A549 (cell line): Measurements from ENCODE around the gene PLIN5. TPM values are rescaled to one million over a fixed set of nuclear protein-coding genes. Genes with fewer than 3 reads are reported as not detected.

ENCODE experiments used
- ATAC-seq, 2 experiments: fragments of 200-7000 bp in 1 of 2; fragments of >200 bp in 1 of 2; cut with Nextera tagmentation in 1 of 2; cut with Tn5 transposase in 1 of 2; 3 replicates each; pipeline versions ENCODE4 v1.8.0 to v1.9.1; 2018 to 2020; ENCODE audit warnings: mild to moderate bottlenecking in 1 of 2, moderate library complexity in 1 of 2
- CTCF ChIA-PET: fragments of 300-600 bp; sonication (Branson Sonifier 250); formaldehyde crosslinking; extraction: SDS; loops from one replicate; lab custom pipeline; 2021; ENCODE audit warnings: antibody characterized with exemption, inconsistent platforms; lab: Yijun Ruan, JAX
- POLR2A ChIA-PET: fragments of 350-600 bp; formaldehyde crosslinking; extraction: SDS; loops from one replicate; lab custom pipeline; 2021; ENCODE audit warnings: antibody characterized with exemption, inconsistent platforms; lab: Yijun Ruan, JAX
- DNase-seq, 2 experiments: peaks; one replicate each; pipeline versions ENCODE4 v3.0.0 to v3.0.0-alpha.2; 2011 to 2016; ENCODE audit warnings: low read depth in 1 of 2, low spot score in 1 of 2
- FAIRE-seq: peaks from 2 replicates; lab custom pipeline; 2011; peaks lifted over from hg19 to GRCh38; lab: Jason Lieb, UNC
- H3K27ac ChIP-seq, 2 experiments: fragments of >200 bp; sonication (Bioruptor Twin); formaldehyde crosslinking; 3 replicates each; pipeline ENCODE4 v1.5.1; 2016 to 2017
- H3K4me1 ChIP-seq: fragments of >200 bp; sonication (Bioruptor Twin); formaldehyde crosslinking; 3 replicates; pipeline ENCODE4 v1.6.1; 2016
- H3K4me2 ChIP-seq: fragments of >200 bp; sonication (Bioruptor Twin); formaldehyde crosslinking; 3 replicates; pipeline ENCODE4 v1.6.1; 2016
- H3K4me3 ChIP-seq: fragments of >200 bp; sonication (Bioruptor Twin); formaldehyde crosslinking; 3 replicates; pipeline ENCODE4 v1.5.1; 2016
- H3K9me3 ChIP-seq: fragments of >200 bp; sonication (Bioruptor Twin); formaldehyde crosslinking; 3 replicates; pipeline ENCODE4 v1.6.1; 2016
- ATOH8 ChIP-seq: fragments of 250-450 bp; sonication (Bioruptor Pico); IDR thresholded peaks from 2 replicates; pipeline ENCODE4 v1.5.0; 2020; ENCODE audit warnings: low read depth, mild to moderate bottlenecking, moderate library complexity
- CBX2 ChIP-seq: fragments of 200-600 bp; sonication (generic); IDR thresholded peaks from 2 replicates; pipeline ENCODE4 v1.6.1; 2016; ENCODE audit warnings: low read depth, mild to moderate bottlenecking, borderline replicate concordance
- CBX8 ChIP-seq: fragments of 200-600 bp; sonication (generic); IDR thresholded peaks from 2 replicates; pipeline ENCODE4 v1.6.1; 2016
- CHD4 ChIP-seq: fragments of 200-600 bp; sonication (generic); IDR thresholded peaks from 2 replicates; pipeline ENCODE4 v1.6.1; 2016; ENCODE audit warnings: antibody characterized with exemption, mild to moderate bottlenecking, borderline replicate concordance
- E2F6 ChIP-seq: IDR thresholded peaks from 2 replicates; pipeline ENCODE4 v1.6.1; 2012; ENCODE audit warnings: low read depth, borderline replicate concordance
- EP300 ChIP-seq, 2 experiments: fragments of >200 bp; sonication (Bioruptor Twin); formaldehyde crosslinking; IDR thresholded peaks; 2 replicates in 1 of 2; 3 replicates in 1 of 2; pipeline ENCODE4 v1.6.1; 2016 to 2017
- FOSL2 ChIP-seq, 2 experiments: fragments of 450-650 bp in 1 of 2; fragments of >200 bp in 1 of 2; sonication (Bioruptor Twin) in 1 of 2; formaldehyde crosslinking; IDR thresholded peaks; 2 replicates each; pipeline versions ENCODE4 v1.5.0 to v1.6.1; 2016 to 2020; ENCODE audit warnings: mild to moderate bottlenecking in 1 of 2, moderate library complexity in 1 of 2
- FOXS1 ChIP-seq: fragments of 250-450 bp; sonication (Bioruptor Pico); IDR thresholded peaks from 2 replicates; pipeline ENCODE4 v1.5.0; 2020; ENCODE audit warnings: mild to moderate bottlenecking, moderate library complexity
- HDAC2 ChIP-seq: fragments of 200-600 bp; sonication (generic); IDR thresholded peaks from 2 replicates; pipeline ENCODE4 v1.6.1; 2016
- HEYL ChIP-seq: fragments of 250-450 bp; sonication (Bioruptor Pico); IDR thresholded peaks from 2 replicates; pipeline ENCODE4 v1.8.0; 2021; ENCODE audit warnings: mild to moderate bottlenecking, moderate library complexity
- HOXA7 ChIP-seq: fragments of 250-450 bp; sonication (Bioruptor Pico); IDR thresholded peaks from 2 replicates; pipeline ENCODE4 v1.5.0; 2020; ENCODE audit warnings: mild to moderate bottlenecking, moderate library complexity
- JUNB ChIP-seq: fragments of >200 bp; sonication (Bioruptor Twin); formaldehyde crosslinking; IDR thresholded peaks from 2 replicates; pipeline ENCODE4 v1.6.1; 2016
- KDM1A ChIP-seq: fragments of 200-600 bp; sonication (generic); IDR thresholded peaks from 2 replicates; pipeline ENCODE4 v1.6.1; 2016; ENCODE audit warnings: low read depth, mild to moderate bottlenecking
- MYC ChIP-seq: IDR thresholded peaks from 2 replicates; pipeline ENCODE4 v1.6.1; 2012; ENCODE audit warnings: mild to moderate bottlenecking, inconsistent platforms, low read length, improper control_type of control experiment, borderline replicate concordance
- NPAS2 ChIP-seq: fragments of 250-450 bp; sonication (Bioruptor Pico); IDR thresholded peaks from 2 replicates; pipeline ENCODE4 v1.8.0; 2022; ENCODE audit warnings: mild to moderate bottlenecking, moderate library complexity, borderline replicate concordance
- NR3C1 ChIP-seq: fragments of >200 bp; sonication (Bioruptor Twin); formaldehyde crosslinking; IDR thresholded peaks from 3 replicates; pipeline ENCODE4 v1.6.1; 2017
- POLR2A ChIP-seq: IDR thresholded peaks from 2 replicates; pipeline ENCODE4 v1.6.1; 2012; ENCODE audit warnings: mild to moderate bottlenecking, low read length
- RARB ChIP-seq: fragments of 250-450 bp; sonication (Bioruptor Pico); IDR thresholded peaks from 2 replicates; pipeline ENCODE4 v1.8.0; 2021; ENCODE audit warnings: mild to moderate bottlenecking, moderate library complexity
- RFX5 ChIP-seq: fragments of 450-650 bp; IDR thresholded peaks from 2 replicates; pipeline ENCODE4 v1.7.1; 2014; ENCODE audit warnings: antibody characterized with exemption, mild to moderate bottlenecking, moderate library complexity
- RNF2 ChIP-seq: fragments of 200-600 bp; sonication (generic); IDR thresholded peaks from 2 replicates; pipeline ENCODE4 v1.6.1; 2016; ENCODE audit warnings: low read depth, mild to moderate bottlenecking, antibody characterized with exemption, moderate library complexity, borderline replicate concordance
- TP53 ChIP-seq: fragments of 250-450 bp; sonication (Bioruptor Pico); IDR thresholded peaks from 2 replicates; pipeline ENCODE4 v1.5.0; 2021; ENCODE audit warnings: mild to moderate bottlenecking, moderate library complexity
- ZFP36 ChIP-seq: fragments of 450-650 bp; IDR thresholded peaks from 2 replicates; pipeline ENCODE4 v1.6.1; 2014; ENCODE audit warnings: borderline replicate concordance; ENCODE audit not compliant: partially characterized antibody
- WGBS: methylation state at CpG from one replicate; pipeline ENCODE4 v1.1.6; 2017; ENCODE audit errors: missing lambda C conversion rate; 5-methylcytosine and 5-hydroxymethylcytosine counted together
- polyA plus RNA-seq, 4 experiments: library from polyadenylated mRNA; depleted of rRNA in 3 of 4; stranded (reverse); fragments of >200 nt; fragmentation: RNase III in 1 of 4; extraction: RNeasy Plus Mini Kit Qiagen cat#74134 plus additional on column Dnase treatment in 1 of 4; gene quantifications; 2 replicates in 3 of 4; 3 replicates in 1 of 4; pipeline ENCODE4 v1.2.3, GENCODE V29; 2011 to 2017
- TF ChIP-seq, protein P1 (sequence below): IDR thresholded peaks from 2 replicates; pipeline ENCODE4 v1.6.1; 2012

The PLIN5 gene
- polyA plus RNA-seq, 2 of the 4 experiments (the other 2 are of a cell fraction): 0.08 to 0.25 TPM

GRCh38 chr19:4539693-4540581 is 4.9 kb upstream of the PLIN5 start, which contains the start of gene LRG1:
TSS of gene LRG1 (minus strand) at chr19:4540036. CDS start at chr19:4540013, 23 bp downstream.
- WGBS: 51% methylated on average over 8 of the region's 14 CpGs
- ChIA-PET POLR2A (no interaction called here), CTCF (interaction anchor here (1.0 to 2.4 kb wide), 5 partner anchors 12 to 93 kb away, joined by 3 to 12 read pairs (median 5); no protein-coding TSS in a partner anchor)
- TF ChIP-seq HOXA7 (no peak), RNF2 (no peak), TP53 (CRISPR knock-in tag) (no peak), FOXS1 (CRISPR knock-in tag) (no peak)
- DNase-seq (no peak), ATAC-seq (no peak), FAIRE-seq (no peak)
- Histone ChIP-seq H3K4me2 (no peak within 1 kb of the TSS), H3K4me3 (no peak within 1 kb of the TSS), H3K27ac (no peak within 1 kb of the TSS), H3K4me1 (no peaks in the 10 kb centered on the region), H3K9me3 (no peaks in the 10 kb centered on the region)

DNA sequence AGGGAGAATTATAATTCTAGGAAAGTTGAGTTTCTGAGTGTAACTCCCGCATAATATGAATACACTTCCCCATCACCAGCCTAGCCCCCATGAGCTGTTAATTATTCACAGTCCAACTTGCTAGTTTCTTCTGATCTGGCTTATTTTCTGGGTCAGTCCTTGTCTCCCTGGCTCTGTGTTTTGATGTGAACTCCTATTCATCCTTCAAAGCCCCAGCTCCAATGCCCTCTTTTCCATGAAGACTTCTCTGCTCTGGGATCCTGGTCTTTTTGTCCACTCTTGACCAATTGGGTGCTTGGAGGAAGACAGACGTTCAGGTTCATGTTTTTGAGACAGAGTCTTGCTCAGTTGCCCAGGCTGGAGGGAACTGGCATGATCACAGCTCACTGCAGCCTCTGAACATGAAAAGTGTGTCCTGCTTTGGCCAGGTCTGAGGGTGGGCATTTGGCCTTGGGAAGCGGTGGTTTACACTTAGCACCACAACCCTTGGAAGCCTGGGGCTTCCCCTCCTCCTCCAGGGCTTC is 4.2 kb upstream of the PLIN5 start:
- DNase-seq (no peak), FAIRE-seq (no peak)
- POLR2A ChIA-PET: no interaction called here
- Histone ChIP-seq H3K27ac (no peak overlapping the region), H3K4me2 (no peak overlapping the region), H3K4me1 (no peaks in the 10 kb centered on the region)
- 67% methylated on average over 2 of the region's 3 CpGs for WGBS
- no peak for TF ChIP-seq NPAS2 (CRISPR knock-in tag)
- TF ChIP-seq EP300 (IDR thresholded peaks at IDR 0.05): no peak
- TF ChIP-seq HOXA7: no peak
- no peak for TF ChIP-seq E2F6
- no peak for TF ChIP-seq ATOH8 (CRISPR knock-in tag)
- no peak for TF ChIP-seq CHD4
- TF ChIP-seq HEYL: no peak
- no peak for TF ChIP-seq ZFP36
- TF ChIP-seq CBX8: no peak
- TF ChIP-seq POLR2A: no peak
- no peak for TF ChIP-seq KDM1A
- TF ChIP-seq MYC: no peak
- TF ChIP-seq CBX2: no peak
- TF ChIP-seq HDAC2: no peak
- no peak for TF ChIP-seq RARB
- TF ChIP-seq FOSL2 (IDR thresholded peaks at IDR 0.05): no peak
- TF ChIP-seq FOSL2 (CRISPR knock-in tag; IDR thresholded peaks at IDR 0.05): no peak
- TF ChIP-seq, all 56 proteins: peak for 0
- no peaks in the 10 kb centered on the region for H3K9me3 ChIP-seq
- H3K4me3 ChIP-seq: no peak overlapping the region
- CTCF ChIA-PET: interaction anchor here (1.2 to 2.4 kb wide), 5 partner anchors 8 to 94 kb away, joined by 4 to 12 read pairs (median 5); no protein-coding TSS in a partner anchor
- ATAC-seq: no peak

DNA sequence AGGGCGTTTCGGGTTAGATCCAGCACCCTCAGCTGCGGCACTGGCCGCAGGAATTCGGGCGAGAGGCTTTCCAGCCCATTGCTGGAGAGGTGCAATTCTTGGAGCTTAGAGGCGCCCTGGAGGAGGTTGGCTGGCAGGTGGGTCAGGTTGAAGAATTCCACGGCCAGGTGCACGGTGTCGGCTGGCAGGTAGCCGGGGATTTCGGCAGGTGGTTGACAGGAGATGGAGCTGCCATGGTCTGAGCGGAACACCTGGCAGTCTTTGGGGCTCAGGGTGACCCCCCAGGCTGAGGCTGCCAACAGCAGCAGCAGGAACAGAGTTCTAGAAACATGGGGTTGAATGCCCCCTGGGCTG is 3.6 kb upstream of the PLIN5 start:
- Histone ChIP-seq H3K4me2 (no peak overlapping the region), H3K27ac (no peak overlapping the region), H3K4me1 (no peaks in the 10 kb centered on the region), H3K4me3 (no peak overlapping the region), H3K9me3 (no peaks in the 10 kb centered on the region)
- no peak for ATAC-seq
- ChIA-PET CTCF (interaction anchor here (1.2 to 2.4 kb wide), 3 partner anchors 9 to 29 kb away, joined by 4 to 12 read pairs (median 4); no protein-coding TSS in a partner anchor), POLR2A (no interaction called here)
- 100% methylated on average over 2 of the region's 13 CpGs for WGBS
- no peak for FAIRE-seq
- DNase-seq: no peak
- TF ChIP-seq RARB (no peak), HEYL (no peak), CBX2 (no peak), JUNB (no peak), HDAC2 (no peak), RFX5 (no peak), NR3C1 (no peak)
- TF ChIP-seq, protein P1, sequence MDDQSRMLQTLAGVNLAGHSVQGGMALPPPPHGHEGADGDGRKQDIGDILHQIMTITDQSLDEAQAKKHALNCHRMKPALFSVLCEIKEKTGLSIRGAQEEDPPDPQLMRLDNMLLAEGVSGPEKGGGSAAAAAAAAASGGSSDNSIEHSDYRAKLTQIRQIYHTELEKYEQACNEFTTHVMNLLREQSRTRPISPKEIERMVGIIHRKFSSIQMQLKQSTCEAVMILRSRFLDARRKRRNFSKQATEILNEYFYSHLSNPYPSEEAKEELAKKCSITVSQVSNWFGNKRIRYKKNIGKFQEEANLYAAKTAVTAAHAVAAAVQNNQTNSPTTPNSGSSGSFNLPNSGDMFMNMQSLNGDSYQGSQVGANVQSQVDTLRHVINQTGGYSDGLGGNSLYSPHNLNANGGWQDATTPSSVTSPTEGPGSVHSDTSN: no peak
- TF ChIP-seq, all 56 proteins: peak for 0
